Measurements from ENCODE around the gene ZNF862. TPM values are rescaled to one million over a fixed set of nuclear protein-coding genes. Genes with fewer than 3 reads are reported as not detected.

The ZNF862 gene
- total and polyA plus RNA-seq, 2 experiments from 2014 or later, result 0.94 to 2.3 TPM

GRCh38 chr7:149823191-149823630, 15.0 kb upstream of the ZNF862 start (continued):
- TF ChIP-seq, protein P1, sequence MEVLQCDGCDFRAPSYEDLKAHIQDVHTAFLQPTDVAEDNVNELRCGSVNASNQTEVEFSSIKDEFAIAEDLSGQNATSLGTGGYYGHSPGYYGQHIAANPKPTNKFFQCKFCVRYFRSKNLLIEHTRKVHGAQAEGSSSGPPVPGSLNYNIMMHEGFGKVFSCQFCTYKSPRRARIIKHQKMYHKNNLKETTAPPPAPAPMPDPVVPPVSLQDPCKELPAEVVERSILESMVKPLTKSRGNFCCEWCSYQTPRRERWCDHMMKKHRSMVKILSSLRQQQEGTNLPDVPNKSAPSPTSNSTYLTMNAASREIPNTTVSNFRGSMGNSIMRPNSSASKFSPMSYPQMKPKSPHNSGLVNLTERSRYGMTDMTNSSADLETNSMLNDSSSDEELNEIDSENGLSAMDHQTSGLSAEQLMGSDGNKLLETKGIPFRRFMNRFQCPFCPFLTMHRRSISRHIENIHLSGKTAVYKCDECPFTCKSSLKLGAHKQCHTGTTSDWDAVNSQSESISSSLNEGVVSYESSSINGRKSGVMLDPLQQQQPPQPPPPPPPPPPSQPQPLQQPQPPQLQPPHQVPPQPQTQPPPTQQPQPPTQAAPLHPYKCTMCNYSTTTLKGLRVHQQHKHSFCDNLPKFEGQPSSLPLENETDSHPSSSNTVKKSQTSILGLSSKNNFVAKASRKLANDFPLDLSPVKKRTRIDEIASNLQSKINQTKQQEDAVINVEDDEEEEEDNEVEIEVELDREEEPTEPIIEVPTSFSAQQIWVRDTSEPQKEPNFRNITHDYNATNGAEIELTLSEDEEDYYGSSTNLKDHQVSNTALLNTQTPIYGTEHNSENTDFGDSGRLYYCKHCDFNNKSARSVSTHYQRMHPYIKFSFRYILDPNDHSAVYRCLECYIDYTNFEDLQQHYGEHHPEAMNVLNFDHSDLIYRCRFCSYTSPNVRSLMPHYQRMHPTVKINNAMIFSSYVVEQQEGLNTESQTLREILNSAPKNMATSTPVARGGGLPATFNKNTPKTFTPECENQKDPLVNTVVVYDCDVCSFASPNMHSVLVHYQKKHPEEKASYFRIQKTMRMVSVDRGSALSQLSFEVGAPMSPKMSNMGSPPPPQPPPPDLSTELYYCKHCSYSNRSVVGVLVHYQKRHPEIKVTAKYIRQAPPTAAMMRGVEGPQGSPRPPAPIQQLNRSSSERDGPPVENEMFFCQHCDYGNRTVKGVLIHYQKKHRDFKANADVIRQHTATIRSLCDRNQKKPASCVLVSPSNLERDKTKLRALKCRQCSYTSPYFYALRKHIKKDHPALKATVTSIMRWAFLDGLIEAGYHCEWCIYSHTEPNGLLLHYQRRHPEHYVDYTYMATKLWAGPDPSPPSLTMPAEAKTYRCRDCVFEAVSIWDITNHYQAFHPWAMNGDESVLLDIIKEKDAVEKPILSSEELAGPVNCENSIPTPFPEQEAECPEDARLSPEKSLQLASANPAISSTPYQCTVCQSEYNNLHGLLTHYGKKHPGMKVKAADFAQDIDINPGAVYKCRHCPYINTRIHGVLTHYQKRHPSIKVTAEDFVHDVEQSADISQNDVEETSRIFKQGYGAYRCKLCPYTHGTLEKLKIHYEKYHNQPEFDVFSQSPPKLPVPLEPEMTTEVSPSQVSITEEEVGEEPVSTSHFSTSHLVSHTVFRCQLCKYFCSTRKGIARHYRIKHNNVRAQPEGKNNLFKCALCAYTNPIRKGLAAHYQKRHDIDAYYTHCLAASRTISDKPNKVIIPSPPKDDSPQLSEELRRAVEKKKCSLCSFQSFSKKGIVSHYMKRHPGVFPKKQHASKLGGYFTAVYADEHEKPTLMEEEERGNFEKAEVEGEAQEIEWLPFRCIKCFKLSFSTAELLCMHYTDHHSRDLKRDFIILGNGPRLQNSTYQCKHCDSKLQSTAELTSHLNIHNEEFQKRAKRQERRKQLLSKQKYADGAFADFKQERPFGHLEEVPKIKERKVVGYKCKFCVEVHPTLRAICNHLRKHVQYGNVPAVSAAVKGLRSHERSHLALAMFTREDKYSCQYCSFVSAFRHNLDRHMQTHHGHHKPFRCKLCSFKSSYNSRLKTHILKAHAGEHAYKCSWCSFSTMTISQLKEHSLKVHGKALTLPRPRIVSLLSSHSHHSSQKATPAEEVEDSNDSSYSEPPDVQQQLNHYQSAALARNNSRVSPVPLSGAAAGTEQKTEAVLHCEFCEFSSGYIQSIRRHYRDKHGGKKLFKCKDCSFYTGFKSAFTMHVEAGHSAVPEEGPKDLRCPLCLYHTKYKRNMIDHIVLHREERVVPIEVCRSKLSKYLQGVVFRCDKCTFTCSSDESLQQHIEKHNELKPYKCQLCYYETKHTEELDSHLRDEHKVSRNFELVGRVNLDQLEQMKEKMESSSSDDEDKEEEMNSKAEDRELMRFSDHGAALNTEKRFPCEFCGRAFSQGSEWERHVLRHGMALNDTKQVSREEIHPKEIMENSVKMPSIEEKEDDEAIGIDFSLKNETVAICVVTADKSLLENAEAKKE (CRISPR knock-in tag; IDR thresholded peaks at IDR 0.05), result no peak
- TF ChIP-seq JUNB (IDR thresholded peaks at IDR 0.05; ENCODE audit: unreplicated experiment), result no peak
- no peak for TF ChIP-seq NANOG (IDR thresholded peaks at IDR 0.05; ENCODE audit: borderline replicate concordance)
- no peak for TF ChIP-seq CREB1 (CRISPR knock-in tag; IDR thresholded peaks at IDR 0.05; ENCODE audit: low read depth)
- TF ChIP-seq ZNF114 (CRISPR knock-in tag; IDR thresholded peaks at IDR 0.05), result no peak

DNA sequence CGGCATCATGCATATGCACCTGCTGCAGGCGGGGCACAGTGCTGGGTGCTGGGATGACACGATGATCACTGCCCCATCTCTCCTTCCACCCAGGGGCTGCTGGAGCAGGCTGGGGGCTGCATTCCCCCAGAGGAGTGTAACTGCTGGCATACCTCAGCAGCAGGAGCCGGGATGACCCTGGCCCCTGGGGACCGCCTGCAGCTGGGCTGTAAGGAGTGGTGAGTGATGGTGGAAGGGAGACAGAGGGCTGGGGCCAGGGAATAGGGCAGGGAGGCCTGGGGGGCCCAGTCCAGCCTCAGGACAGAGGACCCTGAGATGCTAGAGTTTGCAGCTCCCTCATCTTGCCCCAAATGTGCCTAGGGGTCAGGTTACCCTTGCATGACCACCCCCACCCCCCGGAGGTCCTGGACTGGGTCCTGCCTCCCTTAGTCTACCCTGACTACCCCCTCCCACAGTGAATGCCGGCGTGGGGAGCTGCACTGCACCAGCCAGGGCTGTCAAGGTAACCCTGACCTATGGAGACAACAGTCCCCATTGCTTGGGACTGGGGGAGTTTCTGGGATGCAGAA, 14.5 kb upstream of the ZNF862 start:
- no peak overlapping the region for H3K4me3 ChIP-seq
- no peak overlapping the region for H3K27ac Mint-ChIP-seq
- H3K36me3 ChIP-seq (ENCODE audit: insufficient read depth), result no peaks in the 10 kb centered on the region
- no peaks in the 10 kb centered on the region for H3K4me1 ChIP-seq (ENCODE audit: insufficient read depth)
- H3K9me3 Mint-ChIP-seq, result peaks cover 14% of the 10 kb centered on the region; the same call in 2 of the 3 replicates
- no peak overlapping the region for H3K27ac ChIP-seq (ENCODE audit: low read depth)
- no peak overlapping the region for H3K4me2 ChIP-seq
- ATAC-seq (no peak), DNase-seq (ENCODE audit: low spot score) (no peak)
- H4K20me1 ChIP-seq (replicated peaks; ENCODE audit: insufficient read depth), result no peaks in the 10 kb centered on the region
- no peak for TF ChIP-seq ZNF331 (CRISPR knock-in tag; IDR thresholded peaks at IDR 0.05; ENCODE audit: low read depth)
- no peak for TF ChIP-seq EZH2 (IDR thresholded peaks at IDR 0.05; ENCODE audit: low read depth, unreplicated experiment)
- no peaks in the 10 kb centered on the region for H3K36me3 Mint-ChIP-seq (ENCODE audit: low read depth)
- no peak overlapping the region for H3K4me3 Mint-ChIP-seq
- no peak overlapping the region for H2AFZ ChIP-seq
- peaks cover 11% of the 10 kb centered on the region for H3K27me3 Mint-ChIP-seq (ENCODE audit: insufficient read depth, low read depth, poor library complexity)
- H3K27me3 ChIP-seq (ENCODE audit: insufficient read depth), result no peaks in the 10 kb centered on the region
- H3F3A ChIP-seq (replicated peaks; ENCODE audit: low read depth), result no peaks in the 10 kb centered on the region
- no peaks in the 10 kb centered on the region for H3K9me2 ChIP-seq (ENCODE audit: insufficient read depth)
- H3K79me2 ChIP-seq (replicated peaks; ENCODE audit: insufficient read depth), result no peaks in the 10 kb centered on the region
- H3K4me1 Mint-ChIP-seq, result no peaks in the 10 kb centered on the region
